Karpas-422 (cell line): ENCODE results near the gene CAMSAP3. TPM values are rescaled to one million over a fixed set of nuclear protein-coding genes. Genes with fewer than 3 reads are reported as not detected.

Source experiments
- DNase-seq: peaks from one replicate; pipeline ENCODE4 v3.0.0-alpha.2; 2015
- H2AFZ ChIP-seq: fragments of 200-600 bp; sonication (generic); 2 replicates; pipeline ENCODE4 v1.6.1; 2014; ENCODE audit warnings: antibody characterized with exemption, low read length, mixed read lengths
- H3K27ac ChIP-seq: fragments of 200-600 bp; sonication (generic); 2 replicates; pipeline ENCODE4 v1.5.1; 2014; ENCODE audit warnings: mild to moderate bottlenecking, low read length, moderate library complexity
- H3K27me3 ChIP-seq: fragments of 200-600 bp; sonication (generic); 2 replicates; pipeline ENCODE4 v1.6.1; 2014; ENCODE audit warnings: low read length, mixed read lengths
- H3K36me3 ChIP-seq: fragments of 200-600 bp; sonication (generic); 2 replicates; pipeline ENCODE4 v1.6.1; 2014; ENCODE audit warnings: low read length, mixed read lengths; ENCODE audit not compliant: insufficient read depth
- H3K4me1 ChIP-seq: fragments of 200-600 bp; sonication (generic); 2 replicates; pipeline ENCODE4 v1.6.1; 2014; ENCODE audit warnings: mild to moderate bottlenecking, low read length, mixed read lengths
- H3K4me2 ChIP-seq: fragments of 200-600 bp; sonication (generic); 2 replicates; pipeline ENCODE4 v1.6.1; 2014; ENCODE audit warnings: low read length, low read depth, mild to moderate bottlenecking; ENCODE audit not compliant: poor library complexity, severe bottlenecking
- H3K4me3 ChIP-seq: fragments of 200-600 bp; sonication (generic); 2 replicates; pipeline ENCODE4 v1.5.1; 2014; ENCODE audit warnings: mild to moderate bottlenecking, antibody characterized with exemption, low read length, mixed read lengths
- H3K79me2 ChIP-seq: fragments of 200-600 bp; sonication (generic); 2 replicates; pipeline ENCODE4 v1.6.1; 2014; ENCODE audit warnings: mild to moderate bottlenecking, low read length, mixed read lengths
- H3K9ac ChIP-seq: fragments of 200-600 bp; sonication (generic); 2 replicates; pipeline ENCODE4 v1.6.0; 2014; ENCODE audit warnings: low read length
- H3K9me2 ChIP-seq: fragments of 200-600 bp; sonication (generic), shearing (Covaris generic); replicated peaks from 2 replicates; pipeline ENCODE4 v1.6.0; 2014; ENCODE audit warnings: mild to moderate bottlenecking, low read length, moderate library complexity; ENCODE audit not compliant: insufficient read depth
- H3K9me3 ChIP-seq: fragments of 300-700, 200-600 bp; sonication (generic); 2 replicates; pipeline ENCODE4 v1.6.1; 2014; ENCODE audit warnings: low read length, mixed read lengths
- H4K20me1 ChIP-seq: fragments of 200-600 bp; sonication (generic); 2 replicates; pipeline ENCODE4 v1.6.1; 2014; ENCODE audit warnings: mild to moderate bottlenecking, antibody characterized with exemption, low read length, low read depth; ENCODE audit not compliant: insufficient read depth
- total RNA-seq: library from RNA; depleted of rRNA; stranded (reverse); fragments of >200 nt; shearing (Covaris generic); gene quantifications from 2 replicates; pipeline ENCODE4 v1.2.3, GENCODE V29; 2014; ENCODE audit warnings: low replicate concordance

The CAMSAP3 gene
- total RNA-seq, 1 experiment from 2014 or later, result not detected

DNA sequence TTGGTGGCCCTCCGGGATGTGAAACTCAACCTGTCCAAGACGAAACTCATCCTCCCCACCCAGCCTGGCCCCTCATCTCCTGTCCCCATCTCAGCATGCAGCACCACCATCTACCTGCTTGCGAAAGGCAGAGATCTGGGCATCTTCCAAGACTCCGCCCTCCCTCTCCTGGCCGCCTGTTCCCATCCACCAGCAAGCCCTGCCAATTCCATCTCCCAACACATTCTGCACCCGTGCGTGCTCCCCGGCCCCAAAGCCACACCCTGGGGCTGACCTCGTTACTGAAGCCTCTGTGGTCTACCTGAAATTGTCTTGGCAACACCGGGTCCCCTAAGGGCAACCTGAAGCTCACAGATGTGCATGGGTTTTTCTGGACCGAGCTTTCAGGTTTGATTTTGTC, 13.2 kb upstream of the CAMSAP3 start:
- DNase-seq, result no peak

DNA sequence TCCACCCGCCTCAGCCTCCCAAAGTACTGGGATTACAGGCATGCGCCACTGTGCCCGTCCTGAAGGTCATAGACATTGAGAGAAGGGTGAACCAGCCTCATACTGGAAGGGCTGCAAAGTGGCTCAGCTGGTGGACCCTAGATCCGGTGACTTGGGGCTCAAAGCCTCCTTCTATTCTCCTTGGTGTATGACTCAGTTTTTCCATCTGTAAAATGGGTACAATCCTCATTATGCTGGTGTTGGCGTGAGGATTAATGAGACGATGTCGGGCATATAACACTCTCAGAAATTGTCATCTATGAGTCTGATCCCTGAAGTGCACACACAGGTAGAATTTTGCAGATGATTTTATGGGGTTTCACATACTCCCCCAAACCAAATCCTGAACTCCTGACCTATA, 5.8 kb upstream of the CAMSAP3 start:
- H3K4me2 ChIP-seq, result no peak overlapping the region
- H3K79me2 ChIP-seq, result no peaks in the 10 kb centered on the region

More for the DNA sequence above, 13.2 kb upstream of the CAMSAP3 start:
- Histone ChIP-seq H3K4me1 (no peaks in the 10 kb centered on the region), H4K20me1 (no peaks in the 10 kb centered on the region), H3K9me2 (no peaks in the 10 kb centered on the region), H3K9ac (no peak overlapping the region), H3K27ac (no peak overlapping the region), H2AFZ (no peak overlapping the region), H3K4me2 (no peak overlapping the region), H3K36me3 (no peaks in the 10 kb centered on the region), H3K4me3 (no peak overlapping the region), H3K79me2 (no peaks in the 10 kb centered on the region), H3K27me3 (no peaks in the 10 kb centered on the region), H3K9me3 (no peaks in the 10 kb centered on the region)

DNA sequence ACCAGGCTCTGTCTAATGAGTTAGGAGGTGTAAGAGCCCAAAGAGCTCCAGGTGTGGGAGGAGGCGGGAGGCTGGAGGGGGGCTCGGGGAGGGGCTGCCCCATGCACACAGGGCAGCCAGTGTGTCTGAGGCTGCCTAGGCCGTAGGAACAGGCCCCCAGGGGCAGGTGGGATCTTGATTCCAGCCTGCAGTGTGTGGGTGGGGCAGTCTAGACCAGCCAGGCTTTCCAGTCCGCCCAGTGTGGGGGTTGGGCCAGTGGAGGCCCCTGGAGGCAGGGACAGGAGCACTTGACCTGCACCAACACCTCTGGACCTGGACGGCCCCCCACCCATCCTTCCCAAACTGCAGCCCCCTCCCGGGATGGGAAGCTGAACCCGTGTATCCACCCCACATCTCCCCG, 5.4 kb upstream of the CAMSAP3 start:
- Histone ChIP-seq H3K4me2 (no peak overlapping the region), H3K4me3 (no peak overlapping the region)

More for the DNA sequence above, 5.8 kb upstream of the CAMSAP3 start:
- Histone ChIP-seq H3K36me3 (no peaks in the 10 kb centered on the region), H3K27ac (no peak overlapping the region), H3K9ac (no peak overlapping the region), H2AFZ (no peak overlapping the region), H4K20me1 (no peaks in the 10 kb centered on the region), H3K4me1 (no peaks in the 10 kb centered on the region), H3K4me3 (no peak overlapping the region), H3K9me3 (no peaks in the 10 kb centered on the region), H3K27me3 (no peaks in the 10 kb centered on the region), H3K9me2 (no peaks in the 10 kb centered on the region)
- no peak for DNase-seq

GRCh38 chr19:7596211-7596937, 711 bp downstream of the CAMSAP3 start:
- Histone ChIP-seq H3K27ac (no peak overlapping the region), H2AFZ (no peak overlapping the region), H3K9ac (no peak overlapping the region), H3K36me3 (no peaks in the 10 kb centered on the region), H3K9me2 (no peaks in the 10 kb centered on the region), H4K20me1 (no peaks in the 10 kb centered on the region), H3K4me2 (no peak overlapping the region), H3K4me1 (no peaks in the 10 kb centered on the region), H3K79me2 (no peaks in the 10 kb centered on the region), H3K27me3 (no peaks in the 10 kb centered on the region), H3K4me3 (no peak overlapping the region), H3K9me3 (no peaks in the 10 kb centered on the region)
- DNase-seq, result no peak

More for the DNA sequence above, 5.4 kb upstream of the CAMSAP3 start:
- no peak for DNase-seq
- H3K4me1 ChIP-seq, result no peaks in the 10 kb centered on the region
- no peaks in the 10 kb centered on the region for H4K20me1 ChIP-seq
- no peaks in the 10 kb centered on the region for H3K9me2 ChIP-seq
- no peaks in the 10 kb centered on the region for H3K9me3 ChIP-seq
- no peaks in the 10 kb centered on the region for H3K79me2 ChIP-seq
- H3K36me3 ChIP-seq, result no peaks in the 10 kb centered on the region
- no peak overlapping the region for H2AFZ ChIP-seq
- no peak overlapping the region for H3K9ac ChIP-seq
- no peaks in the 10 kb centered on the region for H3K27me3 ChIP-seq
- no peak overlapping the region for H3K27ac ChIP-seq

- Histone ChIP-seq H3K4me3 (no peak overlapping the region), H3K4me1 (no peaks in the 10 kb centered on the region), H2AFZ (no peak overlapping the region), H3K9me3 (no peaks in the 10 kb centered on the region), H3K9me2 (no peaks in the 10 kb centered on the region), H3K27ac (no peak overlapping the region), H4K20me1 (no peaks in the 10 kb centered on the region), H3K36me3 (no peaks in the 10 kb centered on the region), H3K79me2 (no peaks in the 10 kb centered on the region), H3K4me2 (no peak overlapping the region), H3K27me3 (no peaks in the 10 kb centered on the region), H3K9ac (no peak overlapping the region)
- no peak for DNase-seq
Measured at GRCh38 chr19:7597689-7598088, 2.0 kb downstream of the CAMSAP3 start.

DNA sequence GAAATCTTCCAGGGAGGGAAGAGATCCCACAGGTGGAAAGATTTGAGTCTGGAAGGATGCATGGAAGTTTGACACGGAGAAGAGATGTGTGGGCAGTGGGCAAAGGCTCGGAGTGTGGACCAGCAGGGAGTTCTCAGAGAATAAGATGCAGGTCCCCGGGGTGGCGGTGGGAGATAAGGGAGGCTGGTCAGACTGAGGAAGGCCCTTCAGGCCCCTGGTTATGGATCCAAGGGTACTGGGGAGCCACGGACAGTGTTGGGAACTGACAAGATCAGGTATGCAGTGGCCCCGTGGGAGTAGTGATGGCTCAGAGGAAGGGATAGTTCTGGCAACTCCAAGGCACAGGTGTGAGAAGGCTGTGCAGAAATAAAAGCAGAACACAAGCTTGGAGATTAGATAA, 2.5 kb downstream of the CAMSAP3 start:
- Histone ChIP-seq H2AFZ (no peak overlapping the region), H3K9ac (no peak overlapping the region), H3K4me1 (no peaks in the 10 kb centered on the region), H3K36me3 (no peaks in the 10 kb centered on the region), H3K27ac (no peak overlapping the region), H3K4me3 (no peak overlapping the region), H3K4me2 (no peak overlapping the region), H4K20me1 (no peaks in the 10 kb centered on the region), H3K9me3 (no peaks in the 10 kb centered on the region), H3K79me2 (no peaks in the 10 kb centered on the region), H3K9me2 (no peaks in the 10 kb centered on the region), H3K27me3 (no peaks in the 10 kb centered on the region)
- peak; percentile 32 for DNase-seq

GRCh38 chr19:7600721-7601120, 5.1 kb downstream of the CAMSAP3 start:
- Histone ChIP-seq H3K9me2 (no peaks in the 10 kb centered on the region), H2AFZ (no peak overlapping the region), H3K27me3 (no peaks in the 10 kb centered on the region), H3K4me1 (no peaks in the 10 kb centered on the region), H3K4me2 (no peak overlapping the region), H3K36me3 (no peaks in the 10 kb centered on the region), H4K20me1 (no peaks in the 10 kb centered on the region), H3K4me3 (no peak overlapping the region), H3K79me2 (no peaks in the 10 kb centered on the region), H3K27ac (no peak overlapping the region), H3K9me3 (no peaks in the 10 kb centered on the region), H3K9ac (no peak overlapping the region)
- DNase-seq, result no peak

DNA sequence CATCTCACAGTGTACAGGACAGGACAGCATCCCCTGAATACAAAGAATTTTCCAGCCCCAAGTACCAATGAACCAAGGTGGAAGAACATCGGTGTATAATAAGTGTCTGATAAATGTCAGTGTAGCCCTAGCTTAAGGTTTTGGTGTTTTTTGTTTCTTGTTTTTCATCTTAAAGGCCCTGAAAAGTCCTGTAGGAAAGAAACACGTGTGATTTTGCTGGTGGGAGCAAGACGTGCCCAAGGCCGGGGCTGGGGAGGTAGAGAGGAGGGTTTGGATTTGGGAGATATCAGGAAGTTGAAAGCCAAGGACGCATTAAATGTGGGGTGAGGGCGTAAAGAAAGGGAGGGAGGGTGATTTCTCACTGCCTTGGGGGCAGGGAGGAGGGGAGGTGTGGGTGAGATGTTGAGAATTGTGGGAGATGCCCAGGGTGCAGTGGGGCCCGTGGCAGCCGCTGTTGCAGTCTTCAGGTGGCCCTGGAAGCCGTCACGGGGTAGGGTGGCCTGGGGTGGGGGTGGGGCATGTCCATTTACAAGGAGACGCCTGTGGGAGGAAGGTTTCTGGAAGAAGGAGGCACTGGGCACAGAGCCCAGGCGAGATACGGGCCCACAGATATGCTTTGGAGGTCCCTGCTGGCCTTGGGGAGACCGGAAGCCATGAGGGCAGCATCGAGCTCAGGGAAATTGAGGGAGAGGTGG, 6.7 kb downstream of the CAMSAP3 start:
- Histone ChIP-seq H3K9me2 (no peaks in the 10 kb centered on the region), H3K79me2 (no peaks in the 10 kb centered on the region), H3K27me3 (no peaks in the 10 kb centered on the region), H3K36me3 (no peaks in the 10 kb centered on the region), H3K9ac (no peak overlapping the region), H3K4me2 (no peak overlapping the region), H3K4me1 (no peaks in the 10 kb centered on the region), H3K27ac (no peak overlapping the region), H3K9me3 (no peaks in the 10 kb centered on the region), H2AFZ (no peak overlapping the region), H3K4me3 (no peak overlapping the region), H4K20me1 (no peaks in the 10 kb centered on the region)
- DNase-seq, result no peak
